Cerebellar nuclear complex (tissue), 1 donor: Measurements from ENCODE around the gene PRPF31.

Source experiments
- DNase-seq, 2 experiments: peaks; one replicate each; lab custom pipeline; 2025; lab: John Stamatoyannopoulos, UW

The PRPF31 gene

DNA sequence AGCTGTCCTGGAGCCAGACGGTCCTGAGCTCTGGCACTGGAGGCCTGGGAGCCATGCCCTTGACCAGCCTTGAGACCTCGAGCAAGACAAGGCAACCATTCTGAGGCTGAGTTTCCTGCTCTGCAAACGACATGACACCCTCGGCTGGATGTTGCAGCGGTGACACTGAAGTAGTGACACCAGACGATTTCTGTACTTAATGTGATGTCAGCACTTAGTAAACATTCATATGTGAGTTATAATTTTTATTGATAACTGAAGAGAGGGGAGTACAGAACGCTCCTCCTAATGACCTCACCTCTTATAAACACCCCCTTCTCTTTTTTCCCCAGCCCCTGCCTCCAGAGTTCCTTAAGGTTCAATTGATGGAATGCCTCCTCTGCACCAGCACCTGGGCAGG lies 7.1 kb upstream of the PRPF31 start:
- DNase-seq, result no peak

DNA sequence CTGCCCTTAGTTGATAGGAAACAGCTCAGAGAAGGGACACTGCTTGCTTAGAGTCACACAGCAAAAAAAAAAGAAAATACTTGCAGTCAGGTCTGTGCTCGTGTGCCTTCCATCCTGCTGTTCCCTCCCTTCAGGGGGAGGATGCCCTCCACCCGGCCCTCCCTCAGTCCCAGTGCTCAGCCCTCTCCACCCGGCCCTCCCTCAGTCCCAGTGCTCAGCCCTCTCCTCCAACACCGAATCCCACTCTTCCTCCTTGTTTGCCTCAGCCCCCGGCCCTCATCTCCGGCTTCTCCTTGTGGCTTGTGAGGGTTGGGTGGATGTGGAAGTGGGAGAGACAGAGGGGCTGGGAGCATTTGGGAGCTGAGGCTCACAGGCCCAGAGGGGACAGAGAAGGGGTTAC lies 5.9 kb upstream of the PRPF31 start:
- DNase-seq, result no peak

DNA sequence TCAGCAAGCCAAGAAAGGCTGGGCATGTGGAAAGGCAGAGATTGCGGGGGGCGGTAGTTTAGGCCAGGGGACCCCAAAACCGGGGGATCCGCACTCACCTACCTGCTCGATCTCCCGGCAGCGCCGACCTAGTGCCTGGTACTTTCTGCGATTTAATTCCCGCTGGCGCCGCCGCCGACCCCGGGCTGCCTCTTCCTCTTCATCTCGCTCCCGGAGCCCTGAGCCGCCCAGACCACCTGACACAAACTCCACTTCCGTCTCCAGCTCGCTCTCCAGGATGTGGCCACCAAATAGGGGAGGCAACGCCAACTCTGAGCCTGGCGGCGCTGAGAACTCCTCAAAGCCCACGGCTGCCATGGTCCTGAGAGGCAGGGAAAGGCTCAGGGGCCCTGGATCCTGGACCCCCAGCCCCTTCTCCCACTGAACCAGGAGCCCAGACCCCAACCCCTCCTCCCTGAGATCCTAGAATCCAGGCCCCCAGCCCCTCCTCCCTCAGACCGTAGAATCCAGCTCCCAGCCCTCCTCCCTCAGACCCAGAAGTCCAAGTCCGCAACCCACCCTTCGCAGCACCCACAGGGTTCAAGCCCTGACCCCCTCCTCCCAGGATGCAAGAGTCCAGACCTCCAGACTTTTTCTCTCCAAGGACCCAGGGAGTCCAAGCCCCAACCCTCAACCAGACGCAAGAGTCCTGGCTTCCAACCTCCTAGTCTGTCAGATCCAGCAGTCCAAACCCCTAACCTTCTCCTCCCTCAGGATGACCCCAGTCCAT lies 1.0 kb upstream of the PRPF31 start:
- no peak for DNase-seq

DNA sequence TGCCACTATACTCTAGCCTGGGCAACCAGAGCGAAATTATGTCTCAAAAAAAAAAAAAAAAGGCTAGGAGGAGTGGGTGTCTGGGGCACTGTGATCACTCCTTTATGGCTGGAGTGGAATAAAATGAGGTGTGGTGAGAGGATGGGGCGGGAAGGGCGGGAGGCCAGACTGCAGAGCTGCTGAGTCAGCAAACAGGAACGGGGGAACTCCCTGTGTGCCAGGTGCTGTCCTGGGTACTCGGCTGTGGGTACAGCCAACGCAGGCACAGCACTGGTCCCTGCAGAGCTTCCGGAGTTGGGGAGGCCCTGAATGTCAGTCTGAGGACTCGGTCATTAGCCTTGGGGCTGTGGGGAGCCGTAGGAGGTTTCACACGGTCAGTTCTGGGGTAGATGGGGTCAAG lies 5.7 kb downstream of the PRPF31 start:
- no peak for DNase-seq

DNA sequence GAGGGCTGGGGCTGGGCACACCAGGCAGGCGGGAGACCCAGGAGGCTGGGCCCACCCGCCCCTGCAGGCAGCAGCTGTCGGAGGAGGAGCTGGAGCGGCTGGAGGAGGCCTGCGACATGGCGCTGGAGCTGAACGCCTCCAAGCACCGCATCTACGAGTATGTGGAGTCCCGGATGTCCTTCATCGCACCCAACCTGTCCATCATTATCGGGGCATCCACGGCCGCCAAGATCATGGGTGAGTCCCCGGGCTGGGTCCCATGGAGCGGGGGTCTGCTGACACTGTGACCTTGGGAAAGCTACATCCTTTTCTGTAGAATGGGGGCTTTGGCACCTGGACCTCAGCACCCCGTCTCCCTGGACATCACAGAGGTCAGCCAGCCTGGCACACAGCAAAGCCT lies 8.1 kb downstream of the PRPF31 start:
- DNase-seq, result no peak

DNA sequence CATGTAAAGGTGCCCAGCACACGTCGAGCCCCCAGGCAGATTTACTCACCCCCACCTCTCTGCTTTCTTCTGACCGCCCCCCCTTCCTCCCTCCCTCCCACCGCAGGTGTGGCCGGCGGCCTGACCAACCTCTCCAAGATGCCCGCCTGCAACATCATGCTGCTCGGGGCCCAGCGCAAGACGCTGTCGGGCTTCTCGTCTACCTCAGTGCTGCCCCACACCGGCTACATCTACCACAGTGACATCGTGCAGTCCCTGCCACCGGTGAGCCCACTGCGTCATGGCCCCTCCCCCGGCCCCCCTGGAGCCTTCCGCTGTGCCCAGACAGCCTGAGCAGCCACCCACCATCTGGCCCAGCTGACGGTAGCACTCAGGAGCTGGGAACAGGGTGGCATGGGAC lies 8.8 kb downstream of the PRPF31 start:
- DNase-seq, result no peak

DNA sequence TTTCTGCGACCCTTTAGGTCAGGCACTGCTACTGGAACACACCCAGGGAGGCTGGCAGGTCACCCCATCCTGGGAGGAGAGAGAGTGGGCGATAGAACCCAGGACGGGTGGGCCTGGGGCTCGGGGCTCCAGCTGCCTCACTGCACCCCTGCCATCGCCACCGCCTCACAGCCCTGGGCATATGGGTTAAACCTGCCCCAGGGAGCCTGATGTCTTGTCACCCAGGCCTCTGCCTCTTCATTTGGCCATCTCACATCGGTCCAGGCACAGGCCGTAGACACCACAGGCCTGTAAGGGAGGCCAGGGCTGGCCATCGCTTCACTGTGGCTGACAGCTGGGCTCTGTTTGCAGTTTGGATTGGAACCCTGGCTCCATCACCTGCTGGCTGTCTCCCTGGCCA lies 10.2 kb downstream of the PRPF31 start:
- DNase-seq, result no peak

DNA sequence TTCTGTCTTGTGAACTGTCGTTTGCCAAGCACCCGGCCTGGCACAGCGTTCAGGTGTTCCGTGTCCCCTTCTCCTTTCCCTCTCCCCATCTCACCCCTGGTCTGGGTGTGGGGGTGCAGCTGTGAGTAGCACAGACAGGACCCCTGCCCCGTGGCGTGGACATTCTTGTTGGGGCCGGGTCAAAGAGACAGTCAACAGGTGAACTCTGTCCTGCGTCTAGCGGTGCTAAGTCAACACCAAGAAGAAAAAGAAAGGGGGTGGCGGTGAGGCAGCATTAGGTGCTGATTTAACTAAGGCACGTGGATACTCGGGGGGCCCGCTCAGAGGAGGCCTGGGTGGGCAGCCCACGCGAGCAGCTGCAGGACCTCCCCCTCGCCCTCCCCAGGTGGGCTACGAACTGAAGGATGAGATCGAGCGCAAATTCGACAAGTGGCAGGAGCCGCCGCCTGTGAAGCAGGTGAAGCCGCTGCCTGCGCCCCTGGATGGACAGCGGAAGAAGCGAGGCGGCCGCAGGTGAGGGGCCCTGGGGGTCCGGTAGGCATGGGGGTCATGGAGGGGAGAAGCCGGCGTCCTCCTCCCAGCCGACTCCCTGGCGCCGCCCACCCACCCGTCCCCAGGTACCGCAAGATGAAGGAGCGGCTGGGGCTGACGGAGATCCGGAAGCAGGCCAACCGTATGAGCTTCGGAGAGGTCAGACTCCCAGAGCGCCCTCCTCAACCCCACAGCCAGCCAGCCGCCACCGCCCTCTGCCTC lies 12.3 kb downstream of the PRPF31 start:
- no peak for DNase-seq

DNA sequence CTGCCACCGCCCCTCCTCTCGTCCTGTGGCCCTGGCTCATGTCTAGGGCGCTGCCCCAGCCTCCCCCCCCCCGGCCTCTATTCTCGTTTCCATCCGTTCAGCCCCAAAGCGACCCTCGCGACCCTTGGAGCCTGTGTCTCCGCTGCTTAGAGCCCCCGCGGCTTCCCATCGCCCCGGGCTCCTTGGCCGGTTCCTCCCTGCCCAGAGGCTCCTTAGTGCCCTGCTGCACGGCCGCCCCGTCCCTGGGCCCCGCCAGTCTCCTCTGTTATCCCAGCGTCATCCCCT lies 12.8 kb downstream of the PRPF31 start:
- no peak for DNase-seq

DNA sequence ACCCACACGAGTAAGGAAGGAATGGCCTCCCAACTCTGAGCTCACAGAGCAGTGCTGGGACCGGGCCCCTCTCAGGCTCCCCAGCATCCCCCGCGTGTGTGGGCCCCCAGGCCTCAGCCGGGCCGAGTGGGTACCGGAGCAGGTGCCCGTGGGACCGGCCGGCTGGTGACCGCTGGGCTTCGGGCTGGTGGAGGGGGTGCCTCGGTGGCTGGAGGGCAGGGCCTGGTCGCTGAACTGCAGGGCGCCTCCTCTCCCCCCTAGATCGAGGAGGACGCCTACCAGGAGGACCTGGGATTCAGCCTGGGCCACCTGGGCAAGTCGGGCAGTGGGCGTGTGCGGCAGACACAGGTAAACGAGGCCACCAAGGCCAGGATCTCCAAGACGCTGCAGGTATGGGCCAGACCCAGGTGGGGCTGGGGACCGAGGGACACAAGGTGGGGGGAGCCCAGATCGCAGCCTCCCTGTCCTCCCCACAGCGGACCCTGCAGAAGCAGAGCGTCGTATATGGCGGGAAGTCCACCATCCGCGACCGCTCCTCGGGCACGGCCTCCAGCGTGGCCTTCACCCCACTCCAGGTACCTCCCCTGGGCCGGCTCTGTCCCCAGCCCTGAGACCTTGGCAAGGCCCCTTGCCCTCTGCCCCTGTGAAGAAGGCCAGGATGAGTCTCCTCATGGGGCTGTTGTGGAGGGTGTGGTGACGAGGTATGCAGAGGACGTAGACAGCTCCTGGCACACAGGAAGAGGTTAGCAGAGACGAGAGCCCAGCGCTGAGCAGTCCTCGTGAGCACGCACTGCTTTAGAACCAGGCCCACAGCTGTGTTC lies 13.5 kb downstream of the PRPF31 start:
- no peak for DNase-seq

DNA sequence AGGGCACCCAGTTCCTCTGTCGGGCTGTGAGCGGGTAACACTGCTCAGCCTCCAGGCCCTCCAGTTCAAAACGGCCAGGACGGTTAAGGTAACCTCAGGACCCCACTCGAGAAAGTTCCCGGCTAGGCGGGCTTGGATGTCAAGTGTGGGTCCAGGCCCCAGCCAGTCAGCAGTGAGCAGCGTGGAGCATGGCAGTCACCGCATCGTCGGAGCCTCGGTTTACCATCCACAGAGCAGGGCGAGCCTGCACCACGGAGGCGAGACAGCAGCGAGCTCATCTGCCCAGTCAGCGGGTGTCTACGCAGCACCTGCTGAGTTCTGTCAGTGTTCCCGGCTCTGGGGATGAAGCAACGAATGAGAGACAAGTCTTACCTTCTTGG lies 14.1 kb downstream of the PRPF31 start:
- DNase-seq, result no peak

DNA sequence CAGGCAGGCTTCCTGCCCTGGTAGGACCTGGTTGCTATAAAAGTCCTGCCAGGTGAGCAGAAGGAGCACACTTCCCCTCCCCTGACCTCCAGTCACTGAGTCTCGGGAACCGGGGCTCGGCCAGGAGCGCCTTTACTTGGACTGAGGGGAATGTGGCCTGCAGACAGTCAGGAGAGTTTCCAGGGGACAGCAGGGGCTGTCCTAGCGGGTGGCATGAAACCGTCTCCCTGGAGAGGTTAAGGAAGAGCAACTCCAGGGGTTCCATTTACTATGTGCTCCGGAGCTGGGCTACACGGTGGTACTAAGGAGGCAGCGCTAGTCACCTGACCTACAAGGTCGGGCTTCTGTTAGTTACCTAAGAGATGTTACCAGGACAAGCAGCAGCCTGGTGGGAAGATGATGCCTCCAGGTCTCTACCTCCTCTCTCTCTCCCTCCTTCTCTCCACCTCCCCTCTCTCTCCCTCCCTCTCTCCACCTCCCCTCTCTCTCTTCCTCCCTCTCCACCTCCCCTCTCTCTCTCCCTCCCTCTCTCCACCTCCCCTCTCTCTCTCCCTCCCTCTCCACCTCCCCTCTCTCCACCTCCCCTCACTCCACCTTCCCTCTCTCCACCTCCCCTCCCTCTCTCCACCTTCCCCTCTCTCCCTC lies 17.9 kb downstream of the PRPF31 start:
- DNase-seq, result no peak

DNA sequence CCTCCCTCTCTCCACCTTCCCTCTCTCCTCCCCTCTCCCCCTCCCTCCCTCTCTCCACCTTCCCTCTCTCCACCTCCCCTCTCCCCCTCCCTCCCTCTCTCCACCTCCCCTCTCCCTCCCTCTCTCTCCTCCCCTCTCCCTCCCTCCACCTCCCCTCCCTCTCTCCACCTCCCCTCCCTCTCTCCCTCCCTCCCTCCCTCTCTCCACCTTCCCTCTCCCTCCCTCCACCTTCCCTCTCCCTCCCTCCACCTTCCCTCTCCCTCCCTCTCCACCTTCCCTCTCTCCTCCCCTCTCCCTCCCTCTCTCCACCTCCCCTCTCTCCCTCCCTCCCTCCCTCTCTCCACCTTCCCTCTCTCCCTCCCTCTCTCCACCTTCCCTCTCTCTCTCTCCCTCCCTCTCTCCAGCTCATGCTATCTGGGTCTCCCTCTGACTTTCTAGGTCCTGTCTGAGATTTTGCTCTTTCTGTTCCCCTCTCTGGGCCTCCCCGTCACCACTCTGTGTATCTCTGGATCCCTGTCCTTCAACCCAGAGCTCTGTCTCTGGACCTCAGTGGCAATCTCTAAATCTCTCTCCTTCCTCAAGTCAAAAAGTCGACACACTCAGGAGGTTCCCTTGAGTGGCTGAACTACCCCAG lies 18.5 kb downstream of the PRPF31 start:
- no peak for DNase-seq

DNA sequence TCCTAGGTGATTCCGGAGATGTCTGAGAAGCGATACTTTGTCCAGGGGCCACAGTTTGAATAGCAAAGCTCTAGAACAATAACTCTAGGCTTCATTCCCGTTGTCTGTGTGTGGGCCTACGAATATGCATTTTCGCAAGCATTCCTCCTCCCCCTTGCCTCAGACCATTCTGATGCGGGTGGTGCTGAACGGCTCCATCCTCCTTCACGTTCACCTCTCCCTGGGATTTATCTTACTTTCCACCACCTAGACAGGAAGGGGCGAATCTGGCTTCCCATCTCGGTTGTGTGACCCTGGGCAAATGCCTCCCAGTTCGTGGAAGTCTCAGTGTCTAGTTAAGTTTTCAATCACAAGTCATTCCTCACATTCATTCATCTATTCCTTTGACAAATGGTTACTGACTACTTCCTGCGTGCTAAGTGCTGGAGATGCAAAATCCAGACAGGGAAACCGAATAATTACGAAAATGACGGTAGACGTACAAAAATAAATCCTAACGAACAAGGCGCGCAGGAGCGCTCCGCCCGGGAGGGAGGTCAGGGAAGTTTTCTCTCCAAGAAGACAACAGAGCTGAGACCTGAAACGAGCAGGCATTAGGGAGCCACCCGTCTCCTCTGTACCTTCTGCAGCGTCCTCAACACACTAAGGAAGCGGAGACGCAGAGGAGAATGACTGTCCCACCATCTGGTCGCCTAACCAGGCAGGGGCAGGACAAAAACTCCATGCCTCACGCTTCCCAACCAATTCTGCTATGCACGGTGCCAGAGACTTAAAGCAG lies 20.7 kb downstream of the PRPF31 start:
- DNase-seq, result no peak

DNA sequence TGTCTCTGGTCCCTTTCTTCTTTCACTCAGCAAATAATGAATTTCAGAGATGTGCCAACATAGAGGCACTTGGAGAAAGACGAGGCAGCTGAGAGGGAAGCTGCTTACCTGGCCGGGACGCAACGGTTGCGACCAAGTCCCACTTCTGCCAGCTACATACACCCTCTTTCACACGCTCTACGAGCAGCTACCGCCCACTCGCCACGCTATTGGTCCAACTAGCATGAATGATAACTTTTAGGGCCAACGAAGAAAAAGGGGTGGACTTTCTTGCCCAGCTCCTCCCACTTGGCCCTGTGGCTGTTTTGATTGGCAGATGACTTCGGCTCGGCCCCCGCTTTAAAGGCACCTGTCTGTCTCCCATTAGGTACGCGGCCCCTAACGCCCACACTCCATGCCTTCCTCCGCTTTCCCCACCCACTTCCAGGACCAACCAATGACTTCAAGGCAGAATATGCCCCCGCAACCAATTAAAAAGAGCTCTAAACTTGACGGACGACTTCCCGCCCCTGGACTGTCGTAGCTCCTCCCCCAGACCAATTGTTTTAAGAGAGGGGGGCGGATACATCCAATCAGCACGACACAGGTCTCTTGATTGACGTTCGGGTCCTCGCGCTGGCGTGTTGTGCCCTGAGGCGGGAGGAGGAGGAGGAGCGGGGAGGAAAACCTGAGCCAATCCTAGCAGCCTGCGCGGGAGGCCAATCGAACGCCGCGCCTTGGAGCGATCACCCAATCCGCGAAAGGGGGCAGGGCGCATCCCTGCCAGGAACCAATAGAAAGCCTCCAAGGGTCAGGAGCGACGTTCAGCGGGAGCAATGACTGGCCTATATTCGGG lies 21.5 kb downstream of the PRPF31 start:
- peak; percentile 98 to 100 for DNase-seq

DNA sequence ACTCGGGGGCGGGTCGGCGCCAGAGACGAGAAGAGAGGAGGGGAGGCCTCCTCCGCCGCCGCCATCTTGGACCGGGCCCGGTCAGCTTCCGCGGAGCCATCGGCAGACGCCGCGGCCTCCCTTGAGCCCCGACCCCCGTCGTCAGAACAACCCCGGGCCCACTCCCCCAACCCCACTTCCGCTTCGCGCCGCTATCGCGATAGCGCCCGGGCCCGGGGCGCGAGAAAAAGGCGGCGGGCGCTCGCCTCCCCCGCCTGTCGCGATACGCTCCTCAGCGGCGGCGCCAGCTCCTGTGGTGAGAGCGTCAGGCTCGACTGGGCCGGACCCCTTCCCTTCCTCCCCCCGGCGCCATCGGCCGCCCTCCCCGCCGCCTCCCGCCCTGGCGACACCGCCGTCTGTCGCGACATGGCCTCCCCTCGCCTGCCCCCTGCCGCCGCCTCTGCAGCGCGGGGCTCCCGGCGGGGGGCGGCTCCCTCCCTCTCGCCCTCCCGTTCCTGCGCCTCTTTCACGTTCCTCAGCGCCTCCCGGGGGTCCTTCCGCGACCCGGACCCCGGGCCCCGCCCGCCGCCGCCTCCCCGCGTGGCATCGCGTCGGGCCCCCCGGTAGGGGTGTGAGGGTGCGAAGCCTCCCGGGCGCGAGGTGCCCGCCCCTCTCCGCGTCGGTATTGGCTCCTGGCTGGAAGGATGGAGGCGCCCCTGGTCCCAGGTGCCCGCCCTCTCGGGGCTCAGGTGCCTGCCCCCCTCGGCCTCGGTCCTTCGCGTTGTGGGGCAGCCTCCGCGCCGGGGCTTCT lies 22.3 kb downstream of the PRPF31 start, which contains the start of gene CNOT3:
CNOT3 (plus strand) TSS at position 64 of the 790 bp plus-strand sequence. CDS start 5,217 bp downstream, outside the sequence.
- no peak for DNase-seq

DNA sequence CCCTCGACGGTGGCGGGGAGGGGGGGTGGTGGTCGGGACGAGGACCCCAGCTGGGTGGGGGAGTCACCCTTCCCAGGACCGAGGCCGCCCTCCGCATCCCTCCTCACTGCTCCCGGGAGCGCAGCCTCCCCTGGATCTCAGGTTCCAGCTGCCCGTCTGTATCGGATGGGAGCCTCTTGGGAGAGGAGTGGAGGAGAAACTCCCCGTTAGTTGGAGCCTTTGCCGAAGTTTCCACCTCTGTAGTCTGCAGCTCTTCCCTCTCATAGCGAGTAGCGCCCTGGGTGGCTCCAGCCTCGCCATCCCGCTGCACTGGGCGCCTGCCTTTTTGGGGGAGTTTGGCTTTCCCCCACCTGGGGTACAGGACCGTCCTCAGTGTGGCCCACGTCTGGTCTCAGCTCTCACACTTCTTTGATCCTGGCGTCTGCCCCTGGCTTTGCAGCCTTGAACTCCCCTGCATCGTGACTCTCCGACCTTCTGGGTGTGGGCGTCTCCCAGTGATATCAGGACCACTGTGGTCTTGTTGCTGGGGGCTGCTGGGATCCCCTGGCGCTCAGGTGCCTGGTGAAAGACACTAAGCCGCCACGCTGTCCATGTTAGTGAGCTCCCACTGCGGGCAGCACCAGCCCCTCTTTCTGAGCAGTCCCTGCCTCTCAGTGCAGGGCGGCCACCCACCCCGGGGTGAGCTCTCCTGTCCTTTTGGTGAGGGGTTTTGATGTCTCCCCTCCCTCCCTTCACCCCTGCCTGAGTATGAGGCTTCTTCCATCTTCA lies 23.1 kb downstream of the PRPF31 start:
- DNase-seq, result no peak

DNA sequence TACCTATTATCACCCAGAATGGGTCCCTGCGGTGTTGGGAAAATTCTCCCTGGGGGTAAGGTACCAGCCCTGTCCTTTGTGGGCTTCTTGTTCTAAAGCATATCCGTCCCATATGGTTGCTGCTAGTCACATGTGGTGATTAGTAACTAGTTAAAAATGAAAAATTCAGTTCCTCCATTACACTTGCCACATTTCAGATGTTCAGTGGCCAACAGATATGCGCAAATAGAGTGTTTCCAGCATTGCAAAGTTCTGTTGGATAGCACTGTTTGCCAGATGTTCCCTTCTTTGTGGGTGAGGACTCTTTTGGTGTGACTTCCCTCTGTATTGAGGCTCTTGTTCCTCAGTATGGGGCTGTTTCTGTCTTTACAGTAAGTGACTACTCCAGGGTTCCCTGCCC lies 25.8 kb downstream of the PRPF31 start:
- DNase-seq, result no peak
